DND-41 (cell line): Measurements from ENCODE around the gene RGS19.

Experiments
- ATAC-seq: fragments of 200-7000 bp; cut with Tn5 transposase; 3 replicates; pipeline ENCODE4 v1.9.1; 2021; ENCODE audit warnings: low read depth; ENCODE audit not compliant: insufficient read depth
- DNase-seq: peaks from one replicate; pipeline ENCODE4 v3.0.0-alpha.2; 2020
- H2AFZ ChIP-seq: 2 replicates; pipeline ENCODE4 v1.6.0; 2012; ENCODE audit warnings: low read depth, low read length
- H3K27ac ChIP-seq: 2 replicates; pipeline ENCODE4 v1.5.1; 2012; ENCODE audit warnings: low read length, inconsistent platforms
- H3K27me3 ChIP-seq: fragments of 200-600 bp; sonication (generic); 2 replicates; pipeline ENCODE4 v1.6.0; 2012; ENCODE audit warnings: low read length, mild to moderate bottlenecking, inconsistent platforms; ENCODE audit not compliant: insufficient read depth, poor library complexity
- H3K36me3 ChIP-seq: 2 replicates; pipeline ENCODE4 v1.5.1; 2012; ENCODE audit warnings: low read length, inconsistent platforms; ENCODE audit not compliant: insufficient read depth
- H3K4me1 ChIP-seq: 2 replicates; pipeline ENCODE4 v1.5.1; 2012; ENCODE audit warnings: mild to moderate bottlenecking, low read length; ENCODE audit not compliant: insufficient read depth
- H3K4me2 ChIP-seq: 2 replicates; pipeline ENCODE4 v1.6.0; 2012; ENCODE audit warnings: mild to moderate bottlenecking, moderate library complexity, low read length, inconsistent platforms; ENCODE audit not compliant: insufficient read depth
- H3K4me3 ChIP-seq, 2 experiments: fragments of 200-600 bp in 1 of 2; shearing (Covaris generic) in 1 of 2; 2 replicates each; pipeline ENCODE4 v1.5.1; 2012 to 2016; ENCODE audit warnings: inconsistent platforms in 2 of 2, low read length in 2 of 2, mild to moderate bottlenecking in 2 of 2, low read depth in 1 of 2, moderate library complexity in 1 of 2
- H3K79me2 ChIP-seq: 2 replicates; pipeline ENCODE4 v1.6.0; 2012; ENCODE audit warnings: low read length, inconsistent platforms; ENCODE audit not compliant: insufficient read depth
- H3K9ac ChIP-seq: 2 replicates; pipeline ENCODE4 v1.6.0; 2012; ENCODE audit warnings: low read depth, mild to moderate bottlenecking, inconsistent platforms, low read length, moderate library complexity
- H3K9me3 ChIP-seq: 2 replicates; pipeline ENCODE4 v1.5.1; 2012; ENCODE audit warnings: low read length, moderate library complexity, mild to moderate bottlenecking, inconsistent platforms; ENCODE audit not compliant: insufficient read depth, severe bottlenecking
- H4K20me1 ChIP-seq: 2 replicates; pipeline ENCODE4 v1.6.0; 2012; ENCODE audit warnings: low read length; ENCODE audit not compliant: insufficient read depth
- CTCF ChIP-seq: IDR thresholded peaks from 2 replicates; pipeline ENCODE4 v1.5.1; 2012; ENCODE audit warnings: borderline replicate concordance, low read length, moderate library complexity, mild to moderate bottlenecking; ENCODE audit not compliant: poor library complexity, severe bottlenecking; ENCODE audit errors: extremely low read depth
- EZH2 ChIP-seq: IDR thresholded peaks from 3 replicates; pipeline ENCODE4 v1.6.1; 2012; ENCODE audit warnings: borderline replicate concordance, low read depth, mild to moderate bottlenecking, moderate library complexity, low read length, inconsistent platforms; ENCODE audit not compliant: severe bottlenecking

Gene RGS19

DNA sequence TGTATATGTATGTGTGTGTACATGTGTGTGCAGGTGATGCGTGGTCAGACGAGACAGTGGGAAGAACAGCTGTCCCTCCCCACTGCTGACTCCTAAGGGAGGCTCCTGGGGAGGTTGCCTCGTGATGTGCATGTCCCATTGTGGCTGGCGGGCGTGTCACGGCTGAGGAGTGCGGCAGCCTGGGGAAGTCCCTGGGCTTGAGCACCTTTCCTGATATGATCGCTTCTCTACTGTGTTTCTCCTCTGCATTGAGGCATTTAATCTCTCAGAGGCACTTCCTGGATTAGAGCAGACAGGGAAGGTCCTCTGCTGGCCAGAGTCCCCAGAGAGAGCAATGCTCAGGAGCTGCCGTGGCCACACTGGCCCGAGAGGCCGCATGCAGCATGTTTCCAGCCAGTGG lies 16.6 kb upstream of the RGS19 start:
- H3K9me3 ChIP-seq, result no peaks in the 10 kb centered on the region
- H4K20me1 ChIP-seq, result peaks cover 12% of the 10 kb centered on the region
- H3K9ac ChIP-seq, result no peak overlapping the region
- no peak overlapping the region for H3K27ac ChIP-seq
- H3K36me3 ChIP-seq, result no peaks in the 10 kb centered on the region
- H3K4me2 ChIP-seq, result no peak overlapping the region
- no peak overlapping the region for H3K4me3 ChIP-seq
- H3K4me1 ChIP-seq, result no peaks in the 10 kb centered on the region
- no peak for ATAC-seq
- no peak overlapping the region for H2AFZ ChIP-seq
- DNase-seq, result no peak
- H3K27me3 ChIP-seq, result peaks cover 2% of the 10 kb centered on the region
- H3K79me2 ChIP-seq, result no peaks in the 10 kb centered on the region
- TF ChIP-seq EZH2 (no peak), CTCF (no peak)

DNA sequence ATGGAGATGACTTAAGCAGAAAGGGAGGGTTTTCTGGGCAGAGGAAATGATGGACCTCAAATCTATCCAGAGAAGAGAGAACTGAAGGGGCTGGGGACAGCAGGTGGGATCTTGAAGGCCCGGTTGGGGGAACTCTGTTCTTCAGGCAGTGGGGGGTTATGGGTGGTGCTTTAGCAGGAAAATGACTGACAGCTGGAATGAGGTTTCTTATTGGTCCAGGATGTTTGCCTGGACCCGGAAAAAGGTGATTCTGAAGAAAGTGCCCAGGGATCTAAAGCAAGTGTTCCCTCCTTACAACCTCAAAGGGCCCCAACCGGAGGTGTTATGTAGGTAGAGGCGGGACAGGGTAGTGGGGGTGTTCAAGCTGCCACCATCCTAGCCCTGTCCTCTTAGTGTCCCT lies 16.1 kb upstream of the RGS19 start:
- TF ChIP-seq CTCF (no peak), EZH2 (no peak)

GRCh38 chr20:64093013-64093503 lies 13.7 kb upstream of the RGS19 start:
- Histone ChIP-seq H3K4me3 (no peak overlapping the region), H3K27me3 (peaks cover 5% of the 10 kb centered on the region), H3K27ac (no peak overlapping the region), H3K79me2 (no peaks in the 10 kb centered on the region), H2AFZ (no peak overlapping the region), H3K4me2 (no peak overlapping the region), H3K9me3 (no peaks in the 10 kb centered on the region), H3K9ac (no peak overlapping the region), H3K4me1 (no peaks in the 10 kb centered on the region), H3K36me3 (no peaks in the 10 kb centered on the region), H4K20me1 (peaks cover 19% of the 10 kb centered on the region)
- ATAC-seq (0 out of 3 replicates have a peak, but pooled peaks have one; percentile 16), DNase-seq (no peak)
- TF ChIP-seq CTCF (no peak), EZH2 (no peak)

More for the DNA sequence above, 16.1 kb upstream of the RGS19 start:
- Histone ChIP-seq H4K20me1 (peaks cover 11% of the 10 kb centered on the region), H3K79me2 (no peaks in the 10 kb centered on the region), H3K4me1 (no peaks in the 10 kb centered on the region), H3K27ac (no peak overlapping the region), H3K9me3 (no peaks in the 10 kb centered on the region), H2AFZ (no peak overlapping the region), H3K4me2 (no peak overlapping the region), H3K36me3 (no peaks in the 10 kb centered on the region), H3K9ac (no peak overlapping the region), H3K27me3 (no peaks in the 10 kb centered on the region), H3K4me3 (no peak overlapping the region)
- no peak for ATAC-seq
- no peak for DNase-seq
